22Rv1 (cell line): Measurements from ENCODE around the gene KANSL1.

Experiments
- H3K27ac ChIP-seq: fragments of 450-650 bp; 2 replicates; pipeline ENCODE4 v1.5.1; 2017
- CTCF ChIP-seq: fragments of 450-650 bp; IDR thresholded peaks from 2 replicates; pipeline ENCODE4 v1.5.1; 2017; ENCODE audit warnings: mild to moderate bottlenecking
- ZFX ChIP-seq: fragments of 450-650 bp; IDR thresholded peaks from 2 replicates; pipeline ENCODE4 v1.6.1; 2017; ENCODE audit warnings: antibody characterized with exemption, borderline replicate concordance

The KANSL1 gene

GRCh38 chr17:46163929-46164594, 29.2 kb downstream of the KANSL1 start:
- no peak for TF ChIP-seq CTCF
- TF ChIP-seq ZFX, result no peak
- H3K27ac ChIP-seq, result no peak overlapping the region

GRCh38 chr17:46163316-46163715, 29.9 kb downstream of the KANSL1 start:
- H3K27ac ChIP-seq, result no peak overlapping the region
- TF ChIP-seq ZFX, result no peak
- TF ChIP-seq CTCF, result no peak

- no peak for TF ChIP-seq ZFX
- TF ChIP-seq CTCF, result no peak
- no peak overlapping the region for H3K27ac ChIP-seq
Observed at GRCh38 chr17:46162866-46163265, 30.4 kb downstream of the KANSL1 start.

DNA sequence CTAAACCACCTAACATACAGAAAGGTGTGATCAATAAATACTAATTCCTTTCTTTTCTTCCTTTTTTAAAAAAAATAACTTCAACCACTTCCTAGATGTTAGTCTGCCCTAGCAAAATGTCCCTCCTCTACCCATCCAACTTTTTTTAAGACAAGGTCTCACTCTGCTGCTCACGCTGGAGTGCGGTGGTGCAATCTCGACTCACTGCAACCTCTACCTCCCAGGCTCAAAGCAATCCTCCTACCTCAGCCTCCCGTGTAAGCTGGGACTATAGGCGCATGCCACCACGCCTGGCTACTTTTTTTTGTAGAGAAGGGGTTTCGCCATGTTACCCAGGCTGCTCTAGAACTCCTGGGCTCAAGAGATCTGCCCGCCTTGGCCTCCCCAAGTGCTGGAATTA, 33.1 kb downstream of the KANSL1 start:
- H3K27ac ChIP-seq, result no peak overlapping the region
- TF ChIP-seq CTCF, result no peak
- TF ChIP-seq ZFX, result no peak

DNA sequence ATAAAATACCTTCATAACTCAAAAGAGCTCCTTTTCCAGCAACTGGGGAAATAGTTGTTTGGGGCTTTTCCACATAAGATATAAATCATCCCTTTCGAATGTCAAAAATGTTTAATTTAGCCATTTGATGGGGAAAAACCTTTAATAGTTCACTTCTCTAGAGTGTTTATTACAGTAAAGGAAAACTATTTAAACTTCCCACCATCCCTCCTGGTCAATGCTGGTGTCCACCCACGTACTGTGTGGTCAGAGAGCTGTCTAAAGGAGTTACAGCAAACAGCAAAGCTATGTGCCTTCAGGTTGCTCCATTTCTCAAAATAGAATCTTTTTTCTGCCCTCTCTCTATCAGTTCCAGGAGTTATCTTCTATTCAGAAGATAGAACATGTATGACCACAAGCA, 33.5 kb downstream of the KANSL1 start:
- no peak overlapping the region for H3K27ac ChIP-seq
- TF ChIP-seq CTCF (no peak), ZFX (no peak)

DNA sequence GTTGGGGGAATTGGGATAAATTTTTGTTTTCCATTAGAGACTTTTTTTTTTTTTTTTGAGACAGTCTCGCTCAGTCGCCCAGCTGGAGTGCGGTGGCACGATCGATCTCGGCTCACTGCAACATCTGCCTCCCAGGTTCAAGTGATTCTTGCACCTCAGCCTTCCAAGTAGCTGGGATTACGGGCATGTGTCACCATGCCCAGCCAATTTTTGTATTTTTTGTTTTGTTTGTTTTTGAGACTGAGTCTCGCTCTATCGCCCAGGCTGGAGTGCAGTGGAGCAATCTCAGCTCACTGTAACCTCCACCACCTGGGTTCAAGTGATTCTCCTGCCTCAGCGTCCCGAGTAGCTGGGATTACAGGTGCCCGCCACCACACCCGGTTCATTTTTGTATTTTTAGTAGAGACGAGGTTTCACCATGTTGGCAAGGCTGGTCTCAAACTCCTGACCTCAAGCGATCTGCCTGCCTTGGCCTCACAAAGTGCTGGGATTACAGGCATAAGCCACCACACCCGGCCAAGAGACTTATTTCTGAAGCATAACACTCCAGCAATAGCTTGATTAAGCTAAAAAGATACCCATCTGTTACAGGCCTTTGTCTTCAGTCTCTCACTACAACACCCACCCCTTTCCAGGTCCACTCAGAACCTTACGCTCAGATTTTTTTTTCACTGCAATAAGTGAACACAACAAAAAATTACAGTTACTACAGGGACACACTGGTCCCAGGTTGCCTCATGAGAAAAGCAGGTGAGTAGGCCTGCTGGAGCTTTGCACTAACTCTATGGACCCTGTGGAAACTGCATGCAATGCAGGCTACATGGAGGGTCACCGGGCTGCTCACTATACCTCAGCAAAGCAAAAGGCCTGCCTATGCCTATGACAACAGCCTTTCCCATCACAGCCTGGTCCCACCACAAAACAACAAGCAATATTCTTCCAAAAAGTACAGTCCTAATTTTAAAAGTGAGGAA, 34.6 kb downstream of the KANSL1 start:
- H3K27ac ChIP-seq, result no peak overlapping the region
- TF ChIP-seq CTCF, result no peak
